Posterior cingulate gyrus (tissue), 11 donors: Measurements from ENCODE around the gene TUBA8.
"Not testable (repeated sequence)": the region's sequence is repeated elsewhere in the genome, so short reads cannot be mapped to it uniquely, and the experiment has no call there.

Experiments used
- DNase-seq, 10 donors: peaks; one replicate each; pipeline versions ENCODE4 v3.0.0 to v3.0.0-alpha.2; 2020 to 2021; ENCODE audit warnings: mixed read lengths in 3 of 10
- intact Hi-C: fragments of 100-400 bp; cut with DNase I; formaldehyde crosslinking; loops from one replicate; pipeline ENCODE4 v1.15.1; 2023

The TUBA8 gene

DNA sequence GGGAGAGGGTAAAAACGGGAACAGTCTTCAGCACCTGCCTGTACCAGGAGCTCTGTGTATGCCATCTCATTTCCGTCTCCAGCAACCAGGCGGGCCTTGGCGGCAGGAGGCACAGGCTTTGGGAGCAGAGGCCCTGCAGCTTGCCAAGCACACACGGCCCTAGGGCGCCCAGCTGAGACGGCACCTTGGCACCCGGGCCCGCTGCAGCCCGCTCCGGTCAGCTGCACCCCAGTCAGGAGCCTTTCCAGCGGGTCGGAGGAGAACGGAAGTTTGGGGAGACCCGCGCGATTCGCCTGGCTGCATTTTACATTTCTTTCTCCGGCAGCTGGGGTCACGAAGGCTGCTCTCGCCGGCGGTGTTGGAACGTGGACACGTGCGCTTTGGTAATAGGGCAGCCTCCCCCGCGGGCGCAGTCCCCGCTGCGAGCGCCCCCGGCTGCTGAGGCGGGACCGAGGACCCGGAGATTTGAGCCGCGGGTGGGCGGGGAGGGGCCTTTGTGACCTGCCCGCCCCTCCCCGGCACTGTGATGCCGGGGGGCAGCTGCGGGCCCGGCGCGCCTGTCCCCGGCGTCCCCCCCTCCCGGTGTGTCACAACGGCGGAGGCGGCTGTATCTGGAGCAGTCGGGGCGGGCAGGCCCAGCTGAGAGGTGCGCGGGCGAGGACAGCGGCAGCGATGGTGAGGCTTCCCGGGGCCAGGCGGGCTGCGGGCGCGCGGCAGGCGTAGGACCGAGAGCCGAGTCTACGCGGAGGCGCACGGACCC is at the start of gene TUBA8:
TUBA8 (plus strand) TSS at position 616 of the 760 bp plus-strand sequence; CDS start at position 673, 57 bp downstream.
- peak in 9 of 10 donors; percentile 26 to 95 (median 77) for DNase-seq
- intact Hi-C loops = no loop called here

DNA sequence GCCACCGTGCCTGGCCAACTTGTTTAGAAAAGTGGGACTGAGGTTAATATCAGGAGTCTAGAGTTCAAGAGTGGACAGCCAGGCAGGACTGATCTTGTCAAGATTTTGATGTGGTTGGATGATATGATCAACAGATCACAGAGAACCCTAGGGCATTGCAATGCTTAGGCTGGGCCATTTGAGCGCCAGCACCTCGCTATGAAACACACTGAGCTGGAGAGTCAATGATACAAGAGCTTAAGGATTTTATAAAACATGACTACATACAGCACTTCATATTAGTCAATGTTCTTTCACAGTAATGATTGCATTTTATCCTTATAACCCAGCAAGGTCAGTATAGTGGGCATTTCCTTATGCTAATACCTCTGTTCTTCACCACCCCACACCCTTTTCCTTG is 48.2 kb upstream of the TUBA8 start:
- peak in 1 of 10 donors; percentile 11 for DNase-seq
- intact Hi-C loops = no loop called here

DNA sequence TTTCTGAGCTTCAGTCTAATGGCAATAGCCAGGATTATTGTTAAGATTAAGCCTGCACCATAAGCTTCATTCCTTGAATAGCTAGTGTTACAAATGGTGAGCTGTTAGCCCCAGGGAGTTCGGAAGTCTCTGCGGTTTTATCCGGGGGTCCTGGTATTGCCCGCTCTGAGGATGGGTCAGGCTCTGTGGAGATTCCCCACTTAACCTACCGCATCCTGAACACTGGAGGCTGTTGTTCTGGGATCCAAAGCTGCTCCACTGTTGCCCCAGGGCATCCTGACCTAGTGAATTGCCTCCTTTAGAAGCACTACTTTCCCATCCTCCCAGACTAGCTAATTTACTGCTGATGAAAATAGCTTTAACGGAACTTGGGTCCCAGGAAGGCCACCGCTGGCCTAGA is 47.3 kb upstream of the TUBA8 start:
- peak in 1 of 10 donors; percentile 27 for DNase-seq
- intact Hi-C loops = no loop called here

DNA sequence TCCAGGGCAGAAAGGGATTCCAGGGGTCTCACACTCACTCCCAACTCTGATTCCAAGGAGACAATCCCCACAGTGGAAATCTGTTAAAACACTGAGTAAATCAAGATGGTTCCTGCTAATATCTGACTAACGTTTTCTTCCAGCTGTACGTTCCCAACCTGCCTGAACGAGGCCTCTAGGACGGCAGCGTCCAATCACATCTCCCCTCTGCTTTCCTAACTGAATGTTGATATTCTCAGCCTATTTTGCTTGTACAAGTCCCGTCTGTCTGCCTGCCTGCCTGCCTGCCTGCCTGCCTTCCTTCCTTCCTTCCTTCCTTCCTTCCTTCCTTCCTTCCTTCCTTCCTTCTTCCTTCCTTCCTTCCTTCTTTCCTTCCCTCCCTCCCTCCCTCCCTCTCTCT is 46.9 kb upstream of the TUBA8 start:
- intact Hi-C loops = not testable (repeated sequence)
- DNase-seq = peak in 1 of 10 donors; percentile 0

DNA sequence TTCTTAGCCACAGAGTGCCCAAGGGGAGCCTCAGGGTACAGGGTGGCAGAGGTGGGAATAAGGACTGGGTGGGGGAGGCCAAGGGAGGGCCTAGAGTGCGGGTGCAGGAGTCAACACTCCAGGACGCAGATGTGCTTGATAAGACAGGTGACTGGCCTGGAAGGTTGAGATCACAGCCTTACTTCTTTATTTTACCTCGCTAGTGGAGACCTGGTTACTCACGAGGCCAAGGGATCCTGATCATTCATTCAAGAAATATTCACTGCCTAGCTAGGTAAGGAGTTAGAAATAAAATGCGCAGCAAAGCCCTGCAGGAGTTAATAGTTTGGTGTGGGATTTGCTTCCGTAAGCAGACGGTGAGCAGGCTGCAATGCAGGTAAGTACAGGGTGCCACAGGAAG is 46.0 kb upstream of the TUBA8 start:
- intact Hi-C loops = no loop called here
- peak in 1 of 10 donors; percentile 24 for DNase-seq

DNA sequence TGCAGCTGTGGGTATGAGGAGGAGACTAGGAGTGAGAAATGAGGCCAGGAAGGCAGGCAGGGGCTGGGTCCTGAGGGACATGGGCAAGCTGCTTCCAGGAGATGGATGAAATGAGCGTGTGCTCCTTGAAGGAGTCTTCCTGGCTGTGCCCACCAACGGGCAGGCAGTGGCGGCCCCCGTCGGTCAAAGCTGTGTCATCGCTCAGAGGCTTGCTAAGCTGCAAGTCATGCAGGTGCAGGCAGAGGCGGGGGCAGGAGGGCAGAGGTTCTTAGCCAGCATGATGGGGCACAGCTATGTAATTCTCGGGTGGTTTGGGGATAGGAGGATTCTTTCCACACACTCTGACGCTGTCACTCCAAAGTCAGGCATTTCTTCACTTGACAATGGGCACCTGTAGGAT is 45.4 kb upstream of the TUBA8 start:
- peak in 2 of 10 donors; percentile 24 to 46 for DNase-seq
- intact Hi-C loops = no loop called here

DNA sequence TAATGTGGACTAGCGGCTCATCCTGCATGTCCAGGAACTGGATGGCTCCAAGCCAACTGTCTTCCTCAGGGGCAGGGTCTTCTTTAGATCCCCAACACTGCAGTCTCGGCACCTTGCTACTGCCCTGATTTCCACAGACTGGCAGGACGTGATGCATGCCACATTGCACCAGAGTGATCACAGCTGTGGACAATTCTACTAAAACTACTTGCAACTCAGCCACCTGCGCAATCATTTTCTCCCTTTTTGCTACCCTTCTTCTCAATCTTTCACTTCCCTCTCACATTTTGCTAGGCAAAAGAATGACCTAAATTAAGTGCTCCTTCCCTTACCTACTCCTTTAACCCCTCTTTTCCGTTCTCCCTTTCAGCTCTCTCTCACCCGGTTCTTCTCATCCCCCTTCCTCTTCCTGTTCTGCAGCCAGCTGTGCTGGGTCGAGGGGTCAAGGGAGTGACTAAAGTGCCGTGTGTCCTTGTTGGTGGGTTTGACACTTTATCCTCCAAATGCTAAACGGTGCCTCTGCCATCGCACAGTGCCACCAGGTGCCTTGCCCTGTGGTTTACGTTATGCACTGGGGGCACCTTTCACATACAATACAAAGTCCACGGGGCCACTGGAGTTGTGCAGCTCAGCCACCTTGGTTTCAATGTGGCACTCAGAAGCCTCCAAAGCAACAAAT is 44.3 kb upstream of the TUBA8 start:
- DNase-seq = peak in 2 of 10 donors; percentile 16 to 57

DNA sequence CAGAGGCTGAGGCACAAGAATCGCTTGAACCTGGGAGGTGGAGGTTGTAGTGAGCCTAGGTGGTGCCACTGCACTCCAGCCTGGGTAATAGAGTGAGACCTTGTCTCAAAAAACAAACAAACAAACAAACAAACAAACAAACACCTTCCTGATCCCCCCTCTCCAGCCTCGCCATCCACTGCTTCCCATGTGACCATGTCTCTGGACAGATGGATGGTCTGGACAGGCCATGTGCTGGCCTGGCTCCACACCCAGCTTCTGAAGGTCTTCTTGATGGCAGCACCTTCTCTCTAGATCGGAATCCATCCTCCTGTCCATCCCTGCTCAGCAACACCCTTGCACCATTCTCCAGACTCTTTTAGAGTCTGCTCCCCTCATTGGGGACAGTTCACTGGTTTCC is 43.5 kb upstream of the TUBA8 start:
- intact Hi-C loops = no loop called here
- peak in 2 of 10 donors; percentile 51 to 55 for DNase-seq

More for the DNA sequence above, 44.3 kb upstream of the TUBA8 start:
- intact Hi-C loops = no loop called here

DNA sequence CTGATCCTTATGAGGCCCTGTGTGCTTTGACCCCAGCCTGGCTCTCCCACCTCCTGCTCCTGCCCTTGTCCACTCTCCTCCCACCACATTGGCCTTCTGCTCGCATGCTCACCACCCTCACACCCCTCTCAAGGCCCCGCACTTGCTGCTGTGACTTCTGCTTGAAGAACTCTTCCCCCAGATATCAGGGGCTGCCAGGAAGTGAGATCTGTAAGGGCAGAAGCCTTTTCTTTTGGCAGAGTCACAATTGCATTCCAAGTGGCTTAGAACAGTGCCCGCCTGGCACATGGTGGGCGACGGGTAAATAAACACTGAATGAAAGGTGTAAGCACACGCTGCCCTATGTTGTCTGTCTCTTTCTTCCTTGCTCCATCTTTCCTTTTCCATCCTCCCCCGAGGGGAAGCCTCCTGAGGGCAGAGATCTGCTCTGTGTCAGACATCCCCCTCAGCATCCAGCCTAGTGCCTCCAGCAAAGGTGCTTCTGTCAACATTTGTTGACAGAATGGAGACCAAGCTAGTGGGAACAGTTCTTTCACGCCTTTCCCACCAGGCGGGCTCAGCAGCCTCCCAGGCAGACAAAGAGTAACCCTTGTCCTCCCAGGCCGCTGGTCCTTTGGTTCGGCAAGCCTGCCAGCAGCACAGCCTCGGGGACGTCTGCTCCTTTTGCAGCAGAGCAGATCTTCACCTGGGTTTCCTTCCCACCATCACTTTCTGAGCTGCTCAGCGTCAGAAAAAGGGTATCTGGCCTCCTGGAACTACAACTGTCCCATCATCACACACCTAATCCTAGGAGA is 42.9 kb upstream of the TUBA8 start:
- intact Hi-C loops = no loop called here
- peak in 1 of 10 donors; percentile 60 for DNase-seq

DNA sequence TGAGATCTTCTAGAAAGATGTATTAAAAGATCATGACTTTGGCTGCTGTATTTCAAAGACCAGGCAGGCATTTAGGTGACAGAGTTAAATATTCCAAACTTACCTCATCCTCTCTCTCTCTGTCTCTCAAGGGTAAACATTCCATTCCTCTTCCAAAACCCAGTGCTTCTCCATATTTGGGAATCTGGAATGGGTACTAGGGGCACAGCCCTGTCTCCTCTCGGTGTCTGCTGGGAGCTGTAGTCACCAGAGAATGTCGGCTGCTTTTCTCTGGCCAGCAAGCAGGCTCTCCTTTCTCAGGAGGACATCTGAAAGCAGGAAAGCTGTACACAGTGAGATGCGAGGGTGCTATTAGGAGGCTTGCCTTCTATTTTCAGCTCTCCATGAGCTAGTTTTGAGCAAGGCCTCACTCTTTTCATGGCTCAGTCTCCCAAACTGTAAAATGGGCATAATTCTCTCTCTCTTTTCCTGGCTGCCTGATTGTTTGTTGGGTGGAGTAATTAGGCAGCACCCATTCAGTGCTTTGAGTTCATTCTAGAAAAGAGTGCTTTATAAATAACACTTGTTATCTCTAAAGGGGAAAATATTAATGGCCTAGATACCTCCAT is 42.1 kb upstream of the TUBA8 start:
- DNase-seq = peak in 1 of 10 donors; percentile 14
- intact Hi-C loops = no loop called here

DNA sequence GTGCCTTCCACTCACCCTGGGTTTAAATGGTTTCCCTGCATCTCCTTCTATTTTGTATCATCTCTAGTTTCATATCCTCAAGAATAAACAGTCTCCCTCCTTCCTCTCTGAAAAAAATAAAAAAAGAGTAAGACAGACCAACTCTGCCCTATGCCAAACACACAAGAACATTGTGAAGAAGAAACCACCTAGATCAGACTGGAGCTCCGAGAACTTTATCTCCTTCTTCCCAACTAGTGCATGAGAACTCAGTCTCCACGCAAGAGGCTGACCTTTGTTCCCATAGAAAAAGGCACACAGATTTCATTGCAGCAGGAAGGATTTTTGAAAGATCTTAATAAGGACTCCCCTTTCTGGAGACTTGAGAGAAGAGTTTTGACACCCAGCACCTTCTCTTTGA is 41.6 kb upstream of the TUBA8 start:
- intact Hi-C loops = no loop called here

DNA sequence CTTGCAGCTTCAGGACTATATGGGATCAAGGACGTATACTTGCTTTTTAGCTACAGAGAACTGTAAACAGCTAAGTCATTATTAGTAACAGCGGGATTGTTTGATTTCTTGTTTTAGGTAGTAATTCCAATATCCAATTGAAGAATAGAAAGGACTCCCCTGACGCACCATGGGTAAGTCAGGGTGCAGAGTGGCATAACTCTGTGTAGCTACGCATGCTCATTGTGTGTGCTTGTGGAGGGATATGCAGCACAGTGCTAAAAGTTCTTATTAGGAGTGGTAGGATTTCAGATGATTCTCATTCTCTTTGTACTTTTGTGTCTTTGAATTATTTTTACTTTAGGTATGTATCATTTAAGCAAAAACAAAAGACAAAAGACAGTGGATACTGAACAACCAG is 40.6 kb upstream of the TUBA8 start:
- no peak for DNase-seq
- intact Hi-C loops = loop anchor here (10.0 kb wide), 1 partner anchor 325 kb away; no protein-coding TSS in a partner anchor

More for the DNA sequence above, 41.6 kb upstream of the TUBA8 start:
- no peak for DNase-seq

DNA sequence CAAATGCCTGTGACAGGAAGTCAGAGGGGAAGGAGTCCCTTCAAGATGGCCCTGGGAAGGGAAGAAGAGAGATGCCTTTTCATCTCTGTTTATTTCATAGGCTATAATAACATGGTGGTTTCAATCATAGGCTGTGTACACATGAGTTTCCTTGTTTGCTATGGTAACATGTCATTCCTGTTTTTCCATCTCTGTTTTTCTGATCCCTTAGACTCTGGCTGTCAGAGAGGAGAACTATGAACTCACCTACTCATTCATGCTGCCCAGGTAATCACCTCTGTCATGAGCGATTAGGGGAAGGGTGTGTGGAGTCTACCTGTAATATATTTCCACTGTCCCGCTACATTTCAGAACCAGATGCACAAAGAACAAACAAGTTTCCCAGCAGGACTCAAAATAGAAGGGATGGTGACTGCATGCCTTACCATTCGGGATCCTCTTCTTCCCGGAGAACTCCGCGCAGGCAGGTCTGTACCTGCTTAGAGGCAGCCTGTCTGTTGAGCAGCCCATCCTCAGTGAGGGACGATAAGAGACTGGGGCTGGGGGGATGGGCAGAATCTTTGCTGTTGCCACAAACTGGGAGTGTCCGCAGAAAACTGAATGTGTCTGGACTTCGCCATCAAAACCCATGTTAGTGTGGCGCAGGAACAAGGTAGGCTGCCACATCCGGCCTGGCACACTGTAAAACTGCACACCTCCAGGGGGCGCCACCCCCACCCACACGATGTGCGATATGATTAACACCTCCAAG is 39.9 kb upstream of the TUBA8 start:
- DNase-seq = no peak
- intact Hi-C loops = loop anchor here (10.0 kb wide), 1 partner anchor 326 kb away; no protein-coding TSS in a partner anchor

DNA sequence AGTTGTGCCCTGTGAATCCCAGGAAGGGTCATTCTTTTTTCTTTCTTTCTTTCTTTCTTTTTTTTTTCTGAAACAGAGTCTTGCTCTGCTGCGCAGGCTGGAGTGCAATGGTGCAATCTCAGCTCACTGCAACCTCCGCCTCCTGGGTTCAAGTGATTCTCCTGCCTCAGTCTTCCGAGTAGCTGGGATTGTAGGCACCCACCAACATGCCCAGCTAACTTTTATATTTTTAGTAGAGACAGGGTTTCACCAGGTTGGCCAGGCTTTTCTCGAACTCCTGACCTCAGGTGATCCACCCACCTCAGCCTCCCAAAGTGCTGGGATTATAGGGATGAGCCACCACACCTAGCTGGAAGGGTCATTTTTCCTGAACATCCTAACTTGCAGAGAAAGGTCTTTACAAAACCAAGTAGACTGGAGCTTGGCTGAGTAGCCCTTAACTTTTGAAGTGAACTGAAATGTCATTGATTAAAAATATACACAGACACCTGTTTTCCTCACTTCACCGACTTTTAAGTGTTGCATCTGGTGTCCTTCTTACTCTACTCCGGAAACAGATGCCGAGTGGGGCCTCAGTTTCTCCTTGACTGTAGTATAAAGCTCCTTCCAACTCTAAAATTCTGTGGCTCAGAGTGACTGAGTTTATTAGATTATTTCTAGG is 39.2 kb upstream of the TUBA8 start:
- intact Hi-C loops = loop anchor here (10.0 kb wide), 1 partner anchor 327 kb away; no protein-coding TSS in a partner anchor
- not testable (repeated sequence) for DNase-seq

DNA sequence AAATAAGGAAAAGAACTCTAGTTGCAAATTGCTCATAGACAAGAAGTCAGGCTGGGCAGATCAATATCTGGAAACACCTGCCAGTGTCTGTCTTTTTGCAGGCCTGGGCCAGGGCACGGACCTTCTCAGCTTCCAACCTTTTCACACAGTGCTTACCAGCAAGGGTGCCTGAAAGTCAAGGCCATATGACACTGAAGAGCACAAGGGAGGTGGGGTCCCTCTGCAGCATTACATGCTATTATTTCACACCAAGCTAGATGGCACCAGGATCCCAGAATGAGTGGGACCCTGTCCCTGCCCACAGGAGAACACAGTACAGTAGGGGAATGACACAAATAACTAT is 38.7 kb upstream of the TUBA8 start:
- DNase-seq = no peak
- intact Hi-C loops = loop anchor here (10.0 kb wide), 1 partner anchor 327 kb away; no protein-coding TSS in a partner anchor

DNA sequence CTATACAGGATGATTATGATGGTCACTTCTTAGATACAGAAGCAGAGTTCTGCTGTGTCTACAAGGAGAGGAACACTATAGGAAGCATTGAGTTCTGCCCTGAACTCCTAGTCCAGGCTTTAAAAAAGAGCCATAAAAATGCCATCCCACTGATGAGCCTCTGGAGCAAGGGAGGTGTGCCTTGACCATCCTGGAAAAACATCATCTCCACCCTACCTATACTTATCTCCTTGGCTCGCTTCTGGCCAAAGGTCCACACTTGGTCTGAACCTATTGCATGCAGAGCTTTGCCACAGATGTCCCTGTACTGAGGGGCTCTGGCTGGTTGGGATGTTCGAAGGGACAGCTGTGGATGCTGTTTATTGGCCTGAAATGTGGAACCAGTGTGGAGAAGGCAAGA is 37.1 kb upstream of the TUBA8 start:
- intact Hi-C loops = loop anchor here (10.0 kb wide), 1 partner anchor 329 kb away; no protein-coding TSS in a partner anchor
- no peak for DNase-seq

DNA sequence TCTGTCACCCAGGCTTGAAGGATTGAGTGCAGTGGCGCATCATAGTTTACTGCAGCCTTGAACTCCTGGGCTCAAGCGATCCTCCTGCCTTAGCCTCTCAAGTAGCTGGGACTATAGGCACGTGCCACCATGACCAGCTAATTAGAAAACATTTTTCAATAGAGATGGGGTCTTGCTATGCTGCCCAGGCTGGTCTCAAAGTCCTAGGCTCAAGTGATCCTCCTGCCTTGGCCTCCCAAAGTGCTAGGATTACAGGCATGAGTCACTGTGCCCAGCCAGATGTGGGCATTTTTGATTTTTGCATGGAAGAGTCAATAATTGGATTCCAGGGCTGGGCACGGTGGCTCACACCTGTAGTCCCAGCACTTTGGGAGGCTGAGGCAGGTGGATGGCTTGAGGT is 36.7 kb upstream of the TUBA8 start:
- intact Hi-C loops = loop anchor here (10.0 kb wide), 1 partner anchor 329 kb away; no protein-coding TSS in a partner anchor
- not testable (repeated sequence) for DNase-seq

DNA sequence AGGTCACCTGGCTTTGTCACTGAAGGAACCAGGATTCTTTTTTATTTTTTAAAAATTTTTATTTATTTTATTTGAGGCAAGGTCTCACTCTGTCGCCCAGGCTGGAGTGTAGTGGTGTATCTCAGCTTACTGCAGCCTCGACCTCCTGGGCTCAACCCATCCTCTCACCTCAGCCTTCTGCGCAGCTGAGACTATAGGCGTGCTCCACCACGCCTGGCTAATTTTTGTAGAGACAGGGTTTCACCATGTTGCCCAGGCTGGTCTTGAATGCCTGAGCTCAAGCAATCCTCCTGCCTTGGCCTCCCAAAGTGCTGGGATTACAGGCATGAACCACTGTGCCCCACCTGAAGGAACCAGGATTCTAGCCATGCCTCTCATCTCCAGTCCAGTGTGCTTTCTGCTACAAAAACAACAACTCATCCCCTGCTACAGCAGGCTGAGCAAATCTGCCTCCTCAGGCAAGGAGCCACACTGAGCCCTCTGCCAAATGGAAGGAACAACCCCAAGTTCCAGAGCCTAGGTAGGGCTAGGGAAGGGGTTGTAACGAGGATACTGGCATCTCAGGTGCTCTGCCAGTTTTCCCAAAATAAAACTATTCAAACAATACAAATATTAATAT is 35.4 kb upstream of the TUBA8 start:
- DNase-seq = no peak
- intact Hi-C loops = loop anchor here (5.0 to 10.0 kb wide), 2 partner anchors 178 to 330 kb away; no protein-coding TSS in a partner anchor
